Uterus (tissue), 2 donors: ENCODE results near the gene LETMD1.

Source experiments
- POLR2A ChIP-seq, 2 donors: fragments of 450-650 bp; IDR thresholded peaks; one replicate each; pipeline ENCODE4 v1.6.1; 2016; ENCODE audit warnings: antibody characterized with exemption in 2 of 2, mild to moderate bottlenecking in 1 of 2, moderate library complexity in 1 of 2
- TF ChIP-seq, protein P1 (sequence below), 4 experiments: fragments of 200-600 bp in 2 of 4; fragments of 450-650 bp in 2 of 4; sonication (generic) in 2 of 4; IDR thresholded peaks; one replicate each; pipeline ENCODE4 v1.5.1; 2016 to 2019; ENCODE audit warnings: antibody characterized with exemption in 4 of 4, mild to moderate bottlenecking in 2 of 4, moderate library complexity in 1 of 4

DNA sequence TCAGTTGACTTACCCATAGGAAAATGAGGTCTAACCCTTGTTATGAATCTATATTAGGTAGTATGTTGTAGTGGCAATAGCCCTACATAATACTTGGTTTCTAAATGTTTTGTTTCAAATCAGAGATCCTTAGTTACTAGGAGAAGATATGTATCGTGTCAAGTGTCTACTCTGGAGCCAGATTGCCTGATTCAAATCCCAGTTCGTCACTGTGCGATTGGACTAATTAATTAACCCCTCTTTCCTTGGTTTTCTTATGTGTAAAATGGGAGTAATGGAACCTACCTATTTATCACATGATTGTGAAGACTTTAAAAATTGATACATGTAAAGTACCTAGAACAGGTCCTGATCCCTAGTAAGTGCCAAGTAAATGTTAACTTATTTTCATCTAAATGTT is 1.4 kb downstream of the LETMD1 start:
- TF ChIP-seq, protein P1, sequence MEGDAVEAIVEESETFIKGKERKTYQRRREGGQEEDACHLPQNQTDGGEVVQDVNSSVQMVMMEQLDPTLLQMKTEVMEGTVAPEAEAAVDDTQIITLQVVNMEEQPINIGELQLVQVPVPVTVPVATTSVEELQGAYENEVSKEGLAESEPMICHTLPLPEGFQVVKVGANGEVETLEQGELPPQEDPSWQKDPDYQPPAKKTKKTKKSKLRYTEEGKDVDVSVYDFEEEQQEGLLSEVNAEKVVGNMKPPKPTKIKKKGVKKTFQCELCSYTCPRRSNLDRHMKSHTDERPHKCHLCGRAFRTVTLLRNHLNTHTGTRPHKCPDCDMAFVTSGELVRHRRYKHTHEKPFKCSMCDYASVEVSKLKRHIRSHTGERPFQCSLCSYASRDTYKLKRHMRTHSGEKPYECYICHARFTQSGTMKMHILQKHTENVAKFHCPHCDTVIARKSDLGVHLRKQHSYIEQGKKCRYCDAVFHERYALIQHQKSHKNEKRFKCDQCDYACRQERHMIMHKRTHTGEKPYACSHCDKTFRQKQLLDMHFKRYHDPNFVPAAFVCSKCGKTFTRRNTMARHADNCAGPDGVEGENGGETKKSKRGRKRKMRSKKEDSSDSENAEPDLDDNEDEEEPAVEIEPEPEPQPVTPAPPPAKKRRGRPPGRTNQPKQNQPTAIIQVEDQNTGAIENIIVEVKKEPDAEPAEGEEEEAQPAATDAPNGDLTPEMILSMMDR (IDR thresholded peaks at IDR 0.05), result no peak
- TF ChIP-seq POLR2A (IDR thresholded peaks at IDR 0.05), result no peak
